Body of pancreas (tissue), 4 donors: ENCODE results near the gene GFOD1.

Experiments used
- CTCF ChIP-seq, 7 experiments: fragments of 450-650 bp in 4 of 7; fragments of 200-600 bp in 3 of 7; sonication (generic) in 3 of 7; IDR thresholded peaks; one replicate each; pipeline ENCODE4 v1.5.1; 2016 to 2019; ENCODE audit warnings: antibody characterized with exemption in 7 of 7
- POLR2A ChIP-seq, 3 donors: fragments of 450-650 bp; IDR thresholded peaks; one replicate each; pipeline ENCODE4 v1.6.1; 2016; ENCODE audit warnings: antibody characterized with exemption in 3 of 3, mild to moderate bottlenecking in 2 of 3

- TF ChIP-seq CTCF (IDR thresholded peaks at IDR 0.05): no peak
- no peak for TF ChIP-seq POLR2A (IDR thresholded peaks at IDR 0.05)
Measured at GRCh38 chr6:13486679-13487121, 700 bp downstream of the GFOD1 start.
